ENCODE measurements around the gene MTUS2.

- TF ChIP-seq EZH2 (IDR thresholded peaks at IDR 0.05; ENCODE audit: borderline replicate concordance, low read depth, low read length, severe bottlenecking) (no peak), POLR2A (IDR thresholded peaks at IDR 0.05; ENCODE audit: low read depth, low read length) (no peak), CTCF (IDR thresholded peaks at IDR 0.05; ENCODE audit: extremely low read depth in 1 of 2, insufficient read depth in 1 of 2, low read depth in 1 of 2, low read length in 2 of 2) (no peak), FOS (IDR thresholded peaks at IDR 0.05; ENCODE audit: borderline replicate concordance, insufficient read depth, low read length) (no peak), MAX (IDR thresholded peaks at IDR 0.05; ENCODE audit: insufficient read depth, insufficient read length) (no peak)
Observed at GRCh38 chr13:29101409-29101808, 281.3 kb downstream of the MTUS2 start.
